ENCODE data around the gene SLC22A1. TPM values are rescaled to one million over a fixed set of nuclear protein-coding genes. Genes with fewer than 3 reads are reported as not detected.

Gene SLC22A1
- polyA plus RNA-seq, 1 of the 3 experiments (the other 2 are of a cell fraction): 0.20 TPM

- DNase-seq: no peak
- Histone ChIP-seq H3F3A (replicated peaks; ENCODE audit: insufficient read depth) (no peaks in the 10 kb centered on the region), H3K9me2 (no peaks in the 10 kb centered on the region; the same call in 1 of the 2 replicates), H3K4me1 (ENCODE audit: control insufficient read depth in 1 of 2, insufficient read depth in 2 of 2, low read depth in 1 of 2, low read length in 1 of 2) (no peaks in the 10 kb centered on the region), H3K4me2 (no peak overlapping the region), H3K4me3 (ENCODE audit: low read depth in 2 of 2, low read length in 1 of 2) (no peak overlapping the region), H2AFZ (ENCODE audit: low read depth) (no peak overlapping the region), H3K9ac (no peak overlapping the region), H3K27me3 (ENCODE audit: insufficient read depth) (no peaks in the 10 kb centered on the region), H3K36me3 (replicated peaks in 1 of 2; ENCODE audit: control insufficient read depth in 1 of 2, insufficient read depth in 2 of 2, low read length in 1 of 2) (no peaks in the 10 kb centered on the region), H4K20me1 (ENCODE audit: insufficient read depth) (no peaks in the 10 kb centered on the region), H3K79me2 (ENCODE audit: insufficient read depth) (no peaks in the 10 kb centered on the region), H3K9me3 (no peaks in the 10 kb centered on the region; the same call in 1 of the 2 replicates), H3K27ac (ENCODE audit: low read depth in 2 of 2, low read length in 1 of 2) (no peak overlapping the region)
- POLR2A ChIA-PET: no interaction called here
- CTCF ChIA-PET: no interaction called here
- TF ChIP-seq POLR2AphosphoS5 (IDR thresholded peaks at IDR 0.05; ENCODE audit: low read depth, low read length): no peak
- TF ChIP-seq RXRA (IDR thresholded peaks at IDR 0.05; ENCODE audit: borderline replicate concordance, low read depth): no peak
- no peak for TF ChIP-seq TAF1 (IDR thresholded peaks at IDR 0.05; ENCODE audit: borderline replicate concordance, low read depth, low read length)
- TF ChIP-seq SIN3A (IDR thresholded peaks at IDR 0.05; ENCODE audit: borderline replicate concordance, low read depth, low read length): no peak
- no peak for TF ChIP-seq ELF1 (IDR thresholded peaks at IDR 0.05)
- TF ChIP-seq JUND (IDR thresholded peaks at IDR 0.05): no peak
- no peak for TF ChIP-seq TEAD4 (IDR thresholded peaks at IDR 0.05; ENCODE audit: borderline replicate concordance, insufficient read depth)
- TF ChIP-seq FOXJ3 (CRISPR knock-in tag; IDR thresholded peaks at IDR 0.05): no peak
- TF ChIP-seq RCOR1 (IDR thresholded peaks at IDR 0.05; ENCODE audit: low read length): no peak
- no peak for TF ChIP-seq CTCF (IDR thresholded peaks at IDR 0.05)
- no peak for TF ChIP-seq MAX (IDR thresholded peaks at IDR 0.05; ENCODE audit: low read depth)
- TF ChIP-seq TCF12 (IDR thresholded peaks at IDR 0.05): no peak
- no peak for TF ChIP-seq IRF3 (IDR thresholded peaks at IDR 0.05; ENCODE audit: low read depth, low read length)
- WGBS (ENCODE audit: low lambda C conversion rate): 21% methylated on average over 1 of the region's 1 CpG
Measured at GRCh38 chr6:160188773-160189172, 67.2 kb downstream of the SLC22A1 start.

GRCh38 chr6:160190081-160190480, 68.5 kb downstream of the SLC22A1 start:
- H2AFZ ChIP-seq (ENCODE audit: low read depth): no peak overlapping the region
- no peaks in the 10 kb centered on the region for H3K27me3 ChIP-seq (ENCODE audit: insufficient read depth)
- no peaks in the 10 kb centered on the region for H4K20me1 ChIP-seq (ENCODE audit: insufficient read depth)
- TF ChIP-seq TEAD4 (IDR thresholded peaks at IDR 0.05; ENCODE audit: borderline replicate concordance, insufficient read depth): no peak
- no peak for TF ChIP-seq TCF12 (IDR thresholded peaks at IDR 0.05)
- TF ChIP-seq MEF2A (IDR thresholded peaks at IDR 0.05; ENCODE audit: borderline replicate concordance, low read depth): no peak
- TF ChIP-seq FOSL2 (IDR thresholded peaks at IDR 0.05; ENCODE audit: borderline replicate concordance, low read depth): no peak
- TF ChIP-seq IRF3 (IDR thresholded peaks at IDR 0.05; ENCODE audit: low read depth, low read length): no peak
- TF ChIP-seq SMC3 (IDR thresholded peaks at IDR 0.05; ENCODE audit: low read depth, low read length): no peak
- no peak for TF ChIP-seq USF2 (IDR thresholded peaks at IDR 0.05; ENCODE audit: borderline replicate concordance, low read depth, low read length)
- no peak for TF ChIP-seq FOXJ3 (CRISPR knock-in tag; IDR thresholded peaks at IDR 0.05)
- TF ChIP-seq PBX3 (IDR thresholded peaks at IDR 0.05): no peak
- TF ChIP-seq SIN3A (IDR thresholded peaks at IDR 0.05; ENCODE audit: borderline replicate concordance, low read depth, low read length): no peak
- no peak for TF ChIP-seq RFX5 (IDR thresholded peaks at IDR 0.05; ENCODE audit: low read length)
- no peak for TF ChIP-seq POLR2AphosphoS5 (IDR thresholded peaks at IDR 0.05; ENCODE audit: low read depth, low read length)
- TF ChIP-seq NRF1 (IDR thresholded peaks at IDR 0.05; ENCODE audit: low read depth, low read length): no peak
- TF ChIP-seq USF1 (IDR thresholded peaks at IDR 0.05; ENCODE audit: borderline replicate concordance, low read depth): no peak

More at GRCh38 chr6:160190081-160190480, 68.5 kb downstream of the SLC22A1 start:
- ChIA-PET POLR2A (no interaction called here), CTCF (no interaction called here)
- Histone ChIP-seq H3K9me2 (no peaks in the 10 kb centered on the region; the same call in 1 of the 2 replicates), H3K9ac (no peak overlapping the region), H3K4me2 (no peak overlapping the region), H3K4me1 (ENCODE audit: control insufficient read depth in 1 of 2, insufficient read depth in 2 of 2, low read depth in 1 of 2, low read length in 1 of 2) (no peaks in the 10 kb centered on the region), H3K9me3 (no peaks in the 10 kb centered on the region; the same call in 1 of the 2 replicates), H3K4me3 (ENCODE audit: low read depth in 2 of 2, low read length in 1 of 2) (no peak overlapping the region), H3F3A (replicated peaks; ENCODE audit: insufficient read depth) (no peaks in the 10 kb centered on the region), H3K36me3 (replicated peaks in 1 of 2; ENCODE audit: control insufficient read depth in 1 of 2, insufficient read depth in 2 of 2, low read length in 1 of 2) (no peaks in the 10 kb centered on the region), H3K79me2 (ENCODE audit: insufficient read depth) (no peaks in the 10 kb centered on the region), H3K27ac (ENCODE audit: low read depth in 2 of 2, low read length in 1 of 2) (no peak overlapping the region)
- WGBS (ENCODE audit: low lambda C conversion rate): 10% methylated on average over 1 of the region's 1 CpG
- no peak for DNase-seq
